HepG2 (cell line): Measurements from ENCODE around the gene WNT5B. TPM values are rescaled to one million over a fixed set of nuclear protein-coding genes. Genes with fewer than 3 reads are reported as not detected.

ENCODE experiments used
- ATAC-seq: fragments of 200-7000 bp; cut with Tn5 transposase; 3 replicates; pipeline ENCODE4 v1.9.1; 2020; ENCODE audit warnings: mild to moderate bottlenecking, moderate library complexity
- BruUV-seq: library from RNA; stranded (reverse); fragments of 400-500 nt; replicated peaks from 2 replicates; lab custom pipeline; 2021; lab: Mats Ljungman, UMichigan
- CTCF ChIA-PET: fragments of 300-600 bp; formaldehyde crosslinking; extraction: SDS; loops from one replicate; lab custom pipeline; 2021; ENCODE audit warnings: low total read pairs, inconsistent platforms, low intra/inter-chr PET ratio; lab: Yijun Ruan, JAX
- POLR2A ChIA-PET: fragments of 350-600 bp; sonication (Branson Sonifier 250); formaldehyde crosslinking; loops from one replicate; lab custom pipeline; 2020; ENCODE audit warnings: antibody characterized with exemption, inconsistent platforms; lab: Yijun Ruan, JAX
- DNase-seq: peaks from one replicate; pipeline ENCODE4 v3.0.0-alpha.2; 2015; ENCODE audit warnings: low spot score
- FAIRE-seq: peaks from 3 replicates; lab custom pipeline; 2011; peaks lifted over from hg19 to GRCh38; lab: Jason Lieb, UNC
- H2AFZ ChIP-seq: one replicate; pipeline ENCODE4 v1.6.1; 2011; ENCODE audit warnings: low read length, inconsistent platforms
- H3K27ac ChIP-seq: fragments of 300-600 bp; 3 replicates; pipeline ENCODE4 v1.8.0; 2011; ENCODE audit warnings: mixed run types, mild to moderate bottlenecking, mixed read lengths, low read length, inconsistent platforms; ENCODE audit not compliant: insufficient read depth; ENCODE audit errors: extremely low read length
- H3K27me3 ChIP-seq, 2 experiments: fragments of 200-600 bp in 1 of 2; 2 replicates in 1 of 2; 3 replicates in 1 of 2; pipeline versions ENCODE4 v1.6.0 to v1.8.0; 2011; ENCODE audit warnings: low read length in 2 of 2, mild to moderate bottlenecking in 2 of 2, moderate library complexity in 2 of 2, inconsistent platforms in 1 of 2; ENCODE audit not compliant: insufficient read depth in 2 of 2, control insufficient read depth in 1 of 2
- H3K36me3 ChIP-seq, 2 experiments: fragments of 200-600 bp in 1 of 2; replicated peaks in 1 of 2; 2 replicates in 1 of 2; 3 replicates in 1 of 2; pipeline versions ENCODE4 v1.5.1 to v1.8.0; 2011; ENCODE audit warnings: low read length in 2 of 2, inconsistent platforms in 1 of 2; ENCODE audit not compliant: insufficient read depth in 2 of 2, control insufficient read depth in 1 of 2
- H3K4me1 ChIP-seq: 2 replicates; pipeline ENCODE4 v1.5.1; 2012; ENCODE audit warnings: low read length, inconsistent platforms; ENCODE audit not compliant: insufficient read depth
- H3K4me2 ChIP-seq: 2 replicates; pipeline ENCODE4 v1.6.0; 2011; ENCODE audit warnings: low read depth, low read length, inconsistent platforms
- H3K4me3 ChIP-seq, 3 experiments: fragments of 200-600 bp in 1 of 3; sonication (generic), shearing (Covaris generic) in 1 of 3; replicated peaks in 1 of 3; 2 replicates each; pipeline ENCODE4 v1.5.1; 2011 to 2016; ENCODE audit warnings: low read length in 3 of 3, inconsistent platforms in 2 of 3, low read depth in 2 of 3, mild to moderate bottlenecking in 2 of 3, control low read depth in 1 of 3, mixed read lengths in 1 of 3; ENCODE audit not compliant: insufficient read depth in 1 of 3
- H3K79me2 ChIP-seq: one replicate; pipeline ENCODE4 v1.6.1; 2011; ENCODE audit warnings: low read length, inconsistent platforms; ENCODE audit not compliant: insufficient read depth
- H3K9ac ChIP-seq: 2 replicates; pipeline ENCODE4 v1.6.0; 2011; ENCODE audit warnings: mild to moderate bottlenecking, low read depth, low read length, inconsistent platforms; ENCODE audit not compliant: insufficient read depth
- H3K9me3 ChIP-seq: 2 replicates; pipeline ENCODE4 v1.5.1; 2012; ENCODE audit warnings: mild to moderate bottlenecking, low read length
- H4K20me1 ChIP-seq: 2 replicates; pipeline ENCODE4 v1.6.0; 2011; ENCODE audit warnings: inconsistent platforms, mild to moderate bottlenecking, low read length, moderate library complexity; ENCODE audit not compliant: insufficient read depth
- FOXA3 ChIP-seq: IDR thresholded peaks from 2 replicates; pipeline ENCODE4 v1.6.1; 2016; ENCODE audit warnings: missing genetic modification reagents, missing compliant biosample characterization
- GPBP1L1 ChIP-seq: sonication (generic); formaldehyde crosslinking; IDR thresholded peaks from 2 replicates; pipeline ENCODE4 v1.5.0; 2020; ENCODE audit warnings: mild to moderate bottlenecking, missing genetic modification reagents
- HNRNPLL ChIP-seq: fragments of 200-400 bp; formaldehyde crosslinking; IDR thresholded peaks from 2 replicates; pipeline ENCODE4 v1.6.1; 2017; ENCODE audit warnings: mild to moderate bottlenecking, low read depth, low read length; ENCODE audit not compliant: poor library complexity, severe bottlenecking
- SALL2 ChIP-seq: sonication (generic); formaldehyde crosslinking; IDR thresholded peaks from 2 replicates; pipeline ENCODE4 v1.8.1; 2023; ENCODE audit warnings: mild to moderate bottlenecking, missing genetic modification reagents, inconsistent platforms
- SYNCRIP ChIP-seq: fragments of 200-400 bp; formaldehyde crosslinking; IDR thresholded peaks from 2 replicates; pipeline ENCODE4 v1.6.1; 2018; ENCODE audit warnings: mild to moderate bottlenecking, low read depth, low read length; ENCODE audit not compliant: insufficient read depth
- TOE1 ChIP-seq: sonication (generic); formaldehyde crosslinking; IDR thresholded peaks from 2 replicates; pipeline ENCODE4 v1.4.0; 2020; ENCODE audit warnings: mild to moderate bottlenecking, missing genetic modification reagents
- UBTF ChIP-seq: sonication (generic); formaldehyde crosslinking; IDR thresholded peaks from 2 replicates; pipeline ENCODE4 v1.4.0; 2020; ENCODE audit warnings: mild to moderate bottlenecking, missing genetic modification reagents
- XRCC5 ChIP-seq: fragments of 200-400 bp; formaldehyde crosslinking; optimal IDR thresholded peaks from 2 replicates; pipeline ENCODE3; 2017; ENCODE audit warnings: mild to moderate bottlenecking, low read length
- ZNF720 ChIP-seq: sonication (generic); formaldehyde crosslinking; IDR thresholded peaks from 2 replicates; pipeline ENCODE4 v1.4.0; 2020; ENCODE audit warnings: missing genetic modification reagents
- ZNF776 ChIP-seq: sonication (generic); formaldehyde crosslinking; IDR thresholded peaks from 2 replicates; pipeline ENCODE4 v1.4.0; 2020; ENCODE audit warnings: mild to moderate bottlenecking, missing genetic modification reagents
- WGBS: methylation state at CpG from one replicate; pipeline ENCODE4 v1.1.6; 2017; ENCODE audit warnings: low lambda C conversion rate; 5-methylcytosine and 5-hydroxymethylcytosine counted together
- in situ Hi-C: cut with HindIII; loops from 2 replicates; pipeline ENCODE4 v1.10.0; 2017; ENCODE audit warnings: low pct_unique_long_range_greater_than_20kb; ENCODE audit not compliant: extremely low pct_ligation_motif_present
- intact Hi-C: fragments of 100-400 bp; cut with micrococcal nuclease; formaldehyde crosslinking; loops from one replicate; pipeline ENCODE4 v1.10.0; 2022; ENCODE audit not compliant: unreplicated experiment
- polyA plus RNA-seq, 8 experiments: library from polyadenylated mRNA; depleted of rRNA in 3 of 8; stranded (reverse) in 7 of 8; unstranded in 1 of 8; fragments of >200 nt; fragmentation: Illumina TruSeq in 4 of 8; extraction: Trizol in 4 of 8; gene quantifications; 2 replicates each; pipeline versions ENCODE4 v1.2.1 to v1.2.3, GENCODE V29; 2011 to 2016; ENCODE audit warnings: low read depth in 4 of 8, missing spikeins in 1 of 8, mixed read lengths in 1 of 8; ENCODE audit not compliant: insufficient read depth in 1 of 8
- total RNA-seq, 5 experiments: library from RNA; depleted of rRNA; stranded (reverse); fragments of >200 nt; fragmentation: Illumina TruSeq; extraction: Trizol; gene quantifications; 2 replicates each; pipeline ENCODE4 v1.2.3, GENCODE V29; 2016; ENCODE audit warnings: low read depth in 1 of 5

The WNT5B gene
- total and polyA plus RNA-seq, 2 of the 13 experiments (the other 11 are each of a cell fraction or from before 2014, with no cell fraction given) = 0.04 TPM; not detected in 1

GRCh38 chr12:1630133-1630826 lies 1.2 kb downstream of the WNT5B start (continued):
- TF ChIP-seq HNRNPLL (peak; percentile 7), ZNF720 (CRISPR knock-in tag) (no peak)

GRCh38 chr12:1630827-1631591 lies 2.0 kb downstream of the WNT5B start:
- Histone ChIP-seq H4K20me1 (no peaks in the 10 kb centered on the region), H2AFZ (no peak overlapping the region), H3K4me3 (no peak overlapping the region), H3K36me3 (no peaks in the 10 kb centered on the region), H3K79me2 (no peaks in the 10 kb centered on the region), H3K4me1 (peaks cover 41% of the 10 kb centered on the region), H3K27ac (no peak overlapping the region), H3K27me3 (peaks cover 6 to 87% of the 10 kb centered on the region in 2 experiments; a peak in 4 of 5 replicates), H3K9ac (no peak overlapping the region), H3K4me2 (0 out of 2 replicates have a peak overlapping the region, but pooled peaks have one; percentile 0), H3K9me3 (no peaks in the 10 kb centered on the region)
- ATAC-seq (peak; percentile 69), DNase-seq (peak; percentile 24), FAIRE-seq (no peak)
- POLR2A ChIA-PET = no interaction called here
- intact Hi-C loops (no loop called here), in situ Hi-C loops (no loop called here)
- 49% methylated on average over 22 of the region's 23 CpGs for WGBS
- CTCF ChIA-PET = no interaction called here
- no TSS peak for BruUV-seq
- no peak for TF ChIP-seq SYNCRIP
- TF ChIP-seq ZNF776 (CRISPR knock-in tag) = no peak
- TF ChIP-seq UBTF (CRISPR knock-in tag) = 0 out of 2 replicates have a peak, but pooled peaks have one; percentile 27
- TF ChIP-seq FOXA3 (CRISPR knock-in tag) = no peak
- no peak for TF ChIP-seq GPBP1L1 (CRISPR knock-in tag)
- TF ChIP-seq XRCC5 = peak; percentile 20
- TF ChIP-seq SALL2 (CRISPR knock-in tag) = no peak
- no peak for TF ChIP-seq TOE1
